MM.1S (cell line): ENCODE measurements around the gene KCNS1.

Source experiments
- EZH2 ChIP-seq: fragments of 300-600 bp; sonication (generic); optimal IDR thresholded peaks from 2 replicates; pipeline ENCODE3; 2017; ENCODE audit warnings: low read depth, mild to moderate bottlenecking, antibody characterized with exemption, low read length, mixed read lengths
- TF ChIP-seq, protein P1 (sequence below): fragments of 300-600 bp; sonication (generic); IDR thresholded peaks from 2 replicates; pipeline ENCODE4 v1.5.1; 2016; ENCODE audit warnings: antibody characterized with exemption, low read length, mixed read lengths

DNA sequence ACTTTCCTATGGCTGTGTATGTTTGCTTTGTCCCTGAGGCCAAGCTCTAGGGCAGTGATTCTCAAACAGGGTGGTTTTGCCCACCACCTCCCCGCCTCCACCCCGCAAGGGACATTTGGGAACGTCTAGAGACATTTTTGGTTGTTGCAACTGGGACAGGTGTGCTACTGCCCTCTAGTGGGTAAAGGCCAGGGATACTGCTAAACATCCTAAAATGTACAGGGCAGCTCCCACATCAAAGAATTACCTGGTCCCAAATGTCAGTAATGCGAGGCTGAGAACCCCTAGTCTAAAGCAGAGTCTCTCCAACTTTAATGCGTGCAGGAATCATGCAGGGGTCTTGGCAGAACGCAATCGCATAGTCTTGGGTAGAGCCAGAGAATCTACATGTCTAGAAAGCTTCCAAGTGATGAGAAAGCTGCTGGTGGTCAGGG is 5.1 kb downstream of the KCNS1 start:
- TF ChIP-seq, protein P1, sequence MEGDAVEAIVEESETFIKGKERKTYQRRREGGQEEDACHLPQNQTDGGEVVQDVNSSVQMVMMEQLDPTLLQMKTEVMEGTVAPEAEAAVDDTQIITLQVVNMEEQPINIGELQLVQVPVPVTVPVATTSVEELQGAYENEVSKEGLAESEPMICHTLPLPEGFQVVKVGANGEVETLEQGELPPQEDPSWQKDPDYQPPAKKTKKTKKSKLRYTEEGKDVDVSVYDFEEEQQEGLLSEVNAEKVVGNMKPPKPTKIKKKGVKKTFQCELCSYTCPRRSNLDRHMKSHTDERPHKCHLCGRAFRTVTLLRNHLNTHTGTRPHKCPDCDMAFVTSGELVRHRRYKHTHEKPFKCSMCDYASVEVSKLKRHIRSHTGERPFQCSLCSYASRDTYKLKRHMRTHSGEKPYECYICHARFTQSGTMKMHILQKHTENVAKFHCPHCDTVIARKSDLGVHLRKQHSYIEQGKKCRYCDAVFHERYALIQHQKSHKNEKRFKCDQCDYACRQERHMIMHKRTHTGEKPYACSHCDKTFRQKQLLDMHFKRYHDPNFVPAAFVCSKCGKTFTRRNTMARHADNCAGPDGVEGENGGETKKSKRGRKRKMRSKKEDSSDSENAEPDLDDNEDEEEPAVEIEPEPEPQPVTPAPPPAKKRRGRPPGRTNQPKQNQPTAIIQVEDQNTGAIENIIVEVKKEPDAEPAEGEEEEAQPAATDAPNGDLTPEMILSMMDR: peak; percentile 69
- TF ChIP-seq EZH2: no peak
